K562 (cell line): ENCODE measurements around the gene DAG1. TPM values are rescaled to one million over a fixed set of nuclear protein-coding genes. Genes with fewer than 3 reads are reported as not detected.

ENCODE experiments used
- ATAC-seq: fragments of 200-7000 bp; cut with Tn5 transposase; 3 replicates; pipeline ENCODE4 v1.9.1; 2020; ENCODE audit warnings: moderate library complexity
- BruUV-seq: library from RNA; stranded (reverse); fragments of 400-500 nt; replicated peaks from 2 replicates; lab custom pipeline; 2021; lab: Mats Ljungman, UMichigan
- CTCF ChIA-PET: fragments of 300-600 bp; formaldehyde crosslinking; extraction: SDS; loops from one replicate; lab custom pipeline; 2021; ENCODE audit warnings: low intra/inter-chr PET ratio; lab: Yijun Ruan, JAX
- POLR2A ChIA-PET: fragments of 300-600, 350-650 bp; sonication (Branson Sonifier 250); formaldehyde crosslinking; extraction: SDS; loops from one replicate; lab custom pipeline; 2021; ENCODE audit warnings: antibody characterized with exemption, inconsistent platforms; lab: Yijun Ruan, JAX
- DNase-seq, 4 experiments: peaks; one replicate each; pipeline versions ENCODE4 v3.0.0 to v3.0.0-alpha.2; 2011 to 2018; ENCODE audit warnings: low spot score in 3 of 4, mixed read lengths in 3 of 4; ENCODE audit errors: extremely low read depth in 1 of 4
- FAIRE-seq: peaks from 2 replicates; lab custom pipeline; 2011; peaks lifted over from hg19 to GRCh38; lab: Jason Lieb, UNC
- H2AFZ ChIP-seq: 2 replicates; pipeline ENCODE4 v1.6.0; 2011; ENCODE audit warnings: low read depth, low read length, control low read depth, inconsistent platforms
- H3K27ac ChIP-seq: fragments of 200-600 bp; 3 replicates; pipeline ENCODE4 v1.8.0; 2011; ENCODE audit warnings: low read depth, mild to moderate bottlenecking, control low read depth, inconsistent platforms, low read length, moderate library complexity, mixed read lengths; ENCODE audit errors: extremely low read depth
- H3K27me3 ChIP-seq, 2 experiments: fragments of 300-600 bp in 1 of 2; 2 replicates in 1 of 2; 3 replicates in 1 of 2; pipeline versions ENCODE4 v1.6.0 to v1.8.0; 2011; ENCODE audit warnings: inconsistent platforms in 2 of 2, low read length in 2 of 2, mild to moderate bottlenecking in 1 of 2, mixed read lengths in 1 of 2, moderate library complexity in 1 of 2; ENCODE audit not compliant: control insufficient read depth in 2 of 2, insufficient read depth in 2 of 2
- H3K36me3 ChIP-seq: fragments of 300-600 bp; 3 replicates; pipeline ENCODE4 v1.8.0; 2011; ENCODE audit warnings: mild to moderate bottlenecking, low read length, inconsistent platforms; ENCODE audit not compliant: control insufficient read depth, insufficient read depth
- H3K4me1 ChIP-seq, 2 experiments: fragments of 200-600 bp in 1 of 2; replicated peaks in 1 of 2; 2 replicates in 1 of 2; 3 replicates in 1 of 2; pipeline versions ENCODE4 v1.5.1 to v1.8.0; 2011; ENCODE audit warnings: inconsistent platforms in 2 of 2, low read length in 2 of 2, mild to moderate bottlenecking in 1 of 2, mixed read lengths in 1 of 2, moderate library complexity in 1 of 2; ENCODE audit not compliant: control insufficient read depth in 2 of 2, insufficient read depth in 2 of 2
- H3K4me2 ChIP-seq: 2 replicates; pipeline ENCODE4 v1.6.1; 2011; ENCODE audit warnings: low read length, control low read depth, inconsistent platforms, mixed read lengths; ENCODE audit not compliant: insufficient read depth
- H3K4me3 ChIP-seq: fragments of 200-600 bp; sonication (generic), shearing (Covaris generic); 2 replicates; pipeline ENCODE4 v1.5.1; 2016; ENCODE audit warnings: control low read depth, inconsistent platforms
- H3K79me2 ChIP-seq: fragments of 200-600 bp; 3 replicates; pipeline ENCODE4 v1.8.0; 2011; ENCODE audit warnings: low read length, inconsistent platforms; ENCODE audit not compliant: control insufficient read depth, insufficient read depth
- H3K9ac ChIP-seq, 2 experiments: 2 replicates each; pipeline versions ENCODE4 v1.6.0 to v1.6.1; 2011; ENCODE audit warnings: low read depth in 2 of 2, low read length in 2 of 2, control low read depth in 1 of 2, inconsistent platforms in 1 of 2, mild to moderate bottlenecking in 1 of 2, mixed read lengths in 1 of 2; ENCODE audit not compliant: insufficient read depth in 1 of 2
- H3K9me1 ChIP-seq: one replicate; pipeline ENCODE4 v1.6.0; 2011; ENCODE audit warnings: inconsistent platforms, mild to moderate bottlenecking, low read length, moderate library complexity; ENCODE audit not compliant: control insufficient read depth, insufficient read depth
- H3K9me3 ChIP-seq: replicated peaks from 2 replicates; pipeline ENCODE4 v1.5.1; 2011; ENCODE audit warnings: low read depth, low read length, inconsistent platforms; ENCODE audit not compliant: control insufficient read depth, insufficient read depth
- H4K20me1 ChIP-seq: replicated peaks from 2 replicates; pipeline ENCODE4 v1.6.1; 2011; ENCODE audit warnings: low read length, inconsistent platforms, mixed read lengths; ENCODE audit not compliant: control insufficient read depth, insufficient read depth
- KLF16 ChIP-seq: IDR thresholded peaks from 2 replicates; pipeline ENCODE4 v1.6.1; 2016; ENCODE audit warnings: antibody characterized with exemption
- NBN ChIP-seq: fragments of 450-650 bp; IDR thresholded peaks from 2 replicates; pipeline ENCODE4 v1.6.1; 2016; ENCODE audit warnings: low read depth, mild to moderate bottlenecking
- RB1 ChIP-seq: fragments of 450-650 bp; IDR thresholded peaks from 2 replicates; pipeline ENCODE4 v1.6.1; 2017; ENCODE audit warnings: low read depth, mild to moderate bottlenecking
- RCOR1 ChIP-seq, 2 experiments: IDR thresholded peaks; 2 replicates each; pipeline ENCODE4 v1.6.1; 2012; ENCODE audit warnings: low read depth in 2 of 2, low read length in 2 of 2, borderline replicate concordance in 1 of 2, improper control_type of control experiment in 1 of 2
- STAG1 ChIP-seq: sonication (generic); formaldehyde crosslinking; IDR thresholded peaks from 2 replicates; pipeline ENCODE4 v1.5.0; 2020; ENCODE audit warnings: missing genetic modification reagents, borderline replicate concordance
- STAT5B ChIP-seq: fragments of 250-450 bp; sonication (Bioruptor Pico); IDR thresholded peaks from 2 replicates; pipeline ENCODE4 v1.8.0; 2021; ENCODE audit warnings: mild to moderate bottlenecking, inconsistent platforms
- ZNF217 ChIP-seq: sonication (generic); formaldehyde crosslinking; IDR thresholded peaks from 2 replicates; pipeline ENCODE4 v1.8.0; 2022; ENCODE audit warnings: mild to moderate bottlenecking, missing genetic modification reagents
- ZNF239 ChIP-seq: fragments of 250-450 bp; sonication (Bioruptor Pico); IDR thresholded peaks from 2 replicates; pipeline ENCODE4 v1.4.0; 2020; ENCODE audit warnings: mild to moderate bottlenecking
- WGBS: fragments of 100-300 bp; shearing (Covaris generic); methylation state at CpG from one replicate; pipeline ENCODE4 v1.1.6; 2016; ENCODE audit warnings: low coverage, mixed read lengths; ENCODE audit not compliant: insufficient coverage; ENCODE audit errors: missing lambda C conversion rate; 5-methylcytosine and 5-hydroxymethylcytosine counted together
- in situ Hi-C: fragments of 300-500 bp; cut with MboI; formaldehyde crosslinking; loops from 4 replicates; pipeline ENCODE4 v1.15.0; 2018; ENCODE audit warnings: inconsistent platforms, mixed read lengths
- intact Hi-C: fragments of 100-400 bp; cut with micrococcal nuclease; formaldehyde crosslinking; loops from 2 replicates; pipeline ENCODE4 v1.14.2; 2022
- polyA plus RNA-seq, 8 experiments: library from polyadenylated mRNA; depleted of rRNA in 4 of 8; stranded (reverse) in 5 of 8; unstranded in 3 of 8; fragments of >200 nt; fragmentation: Nextera tagmentation in 2 of 8; fragmentation: Illumina TruSeq in 1 of 8; extraction: Ambion mirVana in 2 of 8; extraction: Trizol in 1 of 8; gene quantifications; 2 replicates each; pipeline versions ENCODE4 v1.2.1 to v1.2.3, GENCODE V29; 2011 to 2014; ENCODE audit warnings: inconsistent platforms in 1 of 8, missing spikeins in 1 of 8
- total RNA-seq, 7 experiments: library from RNA; depleted of rRNA in 6 of 7; stranded (reverse); fragments of >200 nt in 6 of 7; fragmentation: Illumina TruSeq in 2 of 7; extraction: Trizol in 2 of 7; gene quantifications; 2 replicates each; pipeline versions ENCODE4 v1.2.1 to v1.2.3, GENCODE V29; 2011 to 2021; ENCODE audit warnings: low replicate concordance in 1 of 7
- TF ChIP-seq, protein P1 (sequence below), 2 experiments: fragments of 450-650 bp in 1 of 2; IDR thresholded peaks; 2 replicates each; pipeline ENCODE4 v1.6.1; 2011 to 2017; ENCODE audit warnings: low read depth in 2 of 2, antibody characterized with exemption in 1 of 2, borderline replicate concordance in 1 of 2, low read length in 1 of 2, mild to moderate bottlenecking in 1 of 2, mixed read lengths in 1 of 2; ENCODE audit not compliant: control insufficient read depth in 1 of 2
- TF ChIP-seq, protein P2 (sequence below): fragments of 450-650 bp; IDR thresholded peaks from 2 replicates; pipeline ENCODE4 v1.6.1; 2017; ENCODE audit warnings: antibody characterized with exemption

DAG1 gene
- total and polyA plus RNA-seq, 9 of the 15 experiments (the other 6 are each of a cell fraction or from before 2014, with no cell fraction given) = 0.29 to 19.6 (median 8.2) TPM

DNA sequence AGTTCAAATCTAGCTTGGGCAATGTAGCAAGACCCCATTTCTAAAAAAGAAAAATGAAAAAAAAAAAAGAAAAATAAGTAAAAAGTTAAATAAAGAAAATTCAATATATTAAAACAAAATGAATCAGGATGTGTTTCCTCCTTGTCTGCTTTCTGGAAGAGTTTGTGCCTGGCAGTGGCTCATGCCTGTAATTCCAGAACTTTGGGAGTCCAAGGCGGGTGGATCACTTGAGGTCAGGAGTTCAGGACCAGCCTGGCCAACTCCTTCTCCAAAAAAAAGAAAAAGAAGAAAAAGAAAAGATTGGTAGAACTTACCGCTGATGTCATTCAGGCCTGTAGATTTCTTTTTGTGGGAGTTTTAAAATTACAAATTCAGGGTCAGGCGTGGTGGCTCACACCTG is 36.8 kb downstream of the DAG1 start:
- BruUV-seq = no TSS peak
- H3K4me2 ChIP-seq = no peak overlapping the region
- CTCF ChIA-PET = no interaction called here
- H2AFZ ChIP-seq = no peak overlapping the region
- no peak for ATAC-seq
- no peaks in the 10 kb centered on the region for H4K20me1 ChIP-seq
- intact Hi-C loops (no loop called here), in situ Hi-C loops (no loop called here)
- no peak for FAIRE-seq
- no peaks in the 10 kb centered on the region; a peak in 2 of 5 replicates for H3K4me1 ChIP-seq
- H3K27ac ChIP-seq = no peak overlapping the region
- no peak for DNase-seq
- no peak for TF ChIP-seq STAG1 (CRISPR knock-in tag)
- TF ChIP-seq, protein P1, sequence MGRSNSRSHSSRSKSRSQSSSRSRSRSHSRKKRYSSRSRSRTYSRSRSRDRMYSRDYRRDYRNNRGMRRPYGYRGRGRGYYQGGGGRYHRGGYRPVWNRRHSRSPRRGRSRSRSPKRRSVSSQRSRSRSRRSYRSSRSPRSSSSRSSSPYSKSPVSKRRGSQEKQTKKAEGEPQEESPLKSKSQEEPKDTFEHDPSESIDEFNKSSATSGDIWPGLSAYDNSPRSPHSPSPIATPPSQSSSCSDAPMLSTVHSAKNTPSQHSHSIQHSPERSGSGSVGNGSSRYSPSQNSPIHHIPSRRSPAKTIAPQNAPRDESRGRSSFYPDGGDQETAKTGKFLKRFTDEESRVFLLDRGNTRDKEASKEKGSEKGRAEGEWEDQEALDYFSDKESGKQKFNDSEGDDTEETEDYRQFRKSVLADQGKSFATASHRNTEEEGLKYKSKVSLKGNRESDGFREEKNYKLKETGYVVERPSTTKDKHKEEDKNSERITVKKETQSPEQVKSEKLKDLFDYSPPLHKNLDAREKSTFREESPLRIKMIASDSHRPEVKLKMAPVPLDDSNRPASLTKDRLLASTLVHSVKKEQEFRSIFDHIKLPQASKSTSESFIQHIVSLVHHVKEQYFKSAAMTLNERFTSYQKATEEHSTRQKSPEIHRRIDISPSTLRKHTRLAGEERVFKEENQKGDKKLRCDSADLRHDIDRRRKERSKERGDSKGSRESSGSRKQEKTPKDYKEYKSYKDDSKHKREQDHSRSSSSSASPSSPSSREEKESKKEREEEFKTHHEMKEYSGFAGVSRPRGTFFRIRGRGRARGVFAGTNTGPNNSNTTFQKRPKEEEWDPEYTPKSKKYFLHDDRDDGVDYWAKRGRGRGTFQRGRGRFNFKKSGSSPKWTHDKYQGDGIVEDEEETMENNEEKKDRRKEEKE (IDR thresholded peaks at IDR 0.05; ENCODE audit: borderline replicate concordance in 1 of 2, control insufficient read depth in 1 of 2, low read depth in 2 of 2, low read length in 1 of 2) = no peak
- no peak for TF ChIP-seq NBN
- no peak for TF ChIP-seq RB1
- no peak for TF ChIP-seq KLF16
- no peak for TF ChIP-seq STAT5B (CRISPR knock-in tag)
- TF ChIP-seq, protein P2, sequence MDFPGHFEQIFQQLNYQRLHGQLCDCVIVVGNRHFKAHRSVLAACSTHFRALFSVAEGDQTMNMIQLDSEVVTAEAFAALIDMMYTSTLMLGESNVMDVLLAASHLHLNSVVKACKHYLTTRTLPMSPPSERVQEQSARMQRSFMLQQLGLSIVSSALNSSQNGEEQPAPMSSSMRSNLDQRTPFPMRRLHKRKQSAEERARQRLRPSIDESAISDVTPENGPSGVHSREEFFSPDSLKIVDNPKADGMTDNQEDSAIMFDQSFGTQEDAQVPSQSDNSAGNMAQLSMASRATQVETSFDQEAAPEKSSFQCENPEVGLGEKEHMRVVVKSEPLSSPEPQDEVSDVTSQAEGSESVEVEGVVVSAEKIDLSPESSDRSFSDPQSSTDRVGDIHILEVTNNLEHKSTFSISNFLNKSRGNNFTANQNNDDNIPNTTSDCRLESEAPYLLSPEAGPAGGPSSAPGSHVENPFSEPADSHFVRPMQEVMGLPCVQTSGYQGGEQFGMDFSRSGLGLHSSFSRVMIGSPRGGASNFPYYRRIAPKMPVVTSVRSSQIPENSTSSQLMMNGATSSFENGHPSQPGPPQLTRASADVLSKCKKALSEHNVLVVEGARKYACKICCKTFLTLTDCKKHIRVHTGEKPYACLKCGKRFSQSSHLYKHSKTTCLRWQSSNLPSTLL = no peak
- TF ChIP-seq ZNF217 (CRISPR knock-in tag) = no peak
- TF ChIP-seq ZNF239 = no peak
- TF ChIP-seq RCOR1 (IDR thresholded peaks at IDR 0.05; ENCODE audit: borderline replicate concordance in 1 of 2, low read depth in 2 of 2, low read length in 2 of 2) = no peak
- no peaks in the 10 kb centered on the region for H3K9me3 ChIP-seq
- no peaks in the 10 kb centered on the region for H3K27me3 ChIP-seq
- POLR2A ChIA-PET = interaction anchor here (1.3 kb wide), 1 partner anchor 27 kb away, joined by 3 read pairs; no protein-coding TSS in a partner anchor
- H3K9ac ChIP-seq = no peak overlapping the region
- H3K9me1 ChIP-seq = no peaks in the 10 kb centered on the region
- WGBS = 63% methylated on average over 2 of the region's 3 CpGs
- peaks cover 18% of the 10 kb centered on the region for H3K79me2 ChIP-seq
- no peak overlapping the region for H3K4me3 ChIP-seq
- peaks cover 24% of the 10 kb centered on the region; the same call in 2 of the 3 replicates for H3K36me3 ChIP-seq
